Sigmoid colon (tissue), 7 donors: Measurements from ENCODE around the gene HADH. TPM values are rescaled to one million over a fixed set of nuclear protein-coding genes. Genes with fewer than 3 reads are reported as not detected.

Source experiments
- DNase-seq: peaks from one replicate; pipeline ENCODE4 v3.0.0-alpha.2; 2019
- H3K27ac ChIP-seq, 4 donors: fragments of 200-600 bp; sonication (generic); one replicate each; pipeline ENCODE4 v1.5.1; 2016 to 2019; ENCODE audit warnings: mild to moderate bottlenecking in 1 of 4
- H3K27me3 ChIP-seq, 3 donors: fragments of 200-600 bp; sonication (generic); one replicate each; pipeline ENCODE4 v1.5.1; 2019; ENCODE audit warnings: mild to moderate bottlenecking in 1 of 3
- H3K36me3 ChIP-seq, 4 donors: fragments of 200-600 bp; sonication (generic); one replicate each; pipeline ENCODE4 v1.5.1; 2016 to 2019
- H3K4me1 ChIP-seq, 4 donors: fragments of 200-600 bp; sonication (generic); one replicate each; pipeline ENCODE4 v1.5.1; 2017 to 2019
- H3K4me3 ChIP-seq, 4 donors: fragments of 200-600 bp; sonication (generic); one replicate each; pipeline ENCODE4 v1.5.1; 2017 to 2019; ENCODE audit warnings: mild to moderate bottlenecking in 2 of 4, moderate library complexity in 1 of 4
- H3K9me3 ChIP-seq, 4 donors: fragments of 200-600 bp in 3 of 4; sonication (generic) in 3 of 4; one replicate each; pipeline versions ENCODE4 v1.5.1 to v1.6.1; 2013 to 2019
- EP300 ChIP-seq, 4 donors: sonication (generic); formaldehyde crosslinking; IDR thresholded peaks; one replicate each; pipeline ENCODE4 v1.6.1; 2017; ENCODE audit warnings: antibody characterized with exemption in 4 of 4
- POLR2A ChIP-seq, 2 donors: fragments of 450-650 bp; IDR thresholded peaks; one replicate each; pipeline ENCODE4 v1.6.1; 2016; ENCODE audit warnings: antibody characterized with exemption in 2 of 2, mild to moderate bottlenecking in 2 of 2, moderate library complexity in 2 of 2
- POLR2AphosphoS5 ChIP-seq, 4 donors: sonication (generic); formaldehyde crosslinking; IDR thresholded peaks; one replicate each; pipeline ENCODE4 v1.6.1; 2017; ENCODE audit warnings: antibody characterized with exemption in 4 of 4
- WGBS, 2 donors: extraction: QIAGEN DNeasy Blood & Tissue Kit; methylation state at CpG; one replicate each; pipeline ENCODE4 v1.1.7; 2013; 5-methylcytosine and 5-hydroxymethylcytosine counted together
- intact Hi-C: fragments of 100-400 bp; cut with DNase I; formaldehyde crosslinking; loops from one replicate; pipeline ENCODE4 v1.15.1; 2023
- polyA plus RNA-seq, 3 donors: library from polyadenylated mRNA; stranded (reverse); fragments of 200-250 nt; gene quantifications; one replicate each; pipeline ENCODE4 v1.2.3, GENCODE V29; 2013
- total RNA-seq, 4 donors: library from RNA; depleted of rRNA; stranded (reverse); fragments of >200 nt; gene quantifications; one replicate each; pipeline ENCODE4 v1.1.0, GENCODE V29; 2016
- TF ChIP-seq, protein P1 (sequence below), 4 experiments: fragments of 450-650 bp in 3 of 4; fragments of 200-600 bp in 1 of 4; IDR thresholded peaks; one replicate each; pipeline ENCODE4 v1.5.1; 2016 to 2019; ENCODE audit warnings: antibody characterized with exemption in 4 of 4, mild to moderate bottlenecking in 3 of 4, moderate library complexity in 2 of 4
- donor health status: healthy with polysubstance abuse.
- donor health status: Bipolar disorder and iron deficiency.
- donor health status: healthy.

HADH gene
- total and polyA plus RNA-seq, 7 donors, result 46.6 to 229 (median 99.6) TPM

DNA sequence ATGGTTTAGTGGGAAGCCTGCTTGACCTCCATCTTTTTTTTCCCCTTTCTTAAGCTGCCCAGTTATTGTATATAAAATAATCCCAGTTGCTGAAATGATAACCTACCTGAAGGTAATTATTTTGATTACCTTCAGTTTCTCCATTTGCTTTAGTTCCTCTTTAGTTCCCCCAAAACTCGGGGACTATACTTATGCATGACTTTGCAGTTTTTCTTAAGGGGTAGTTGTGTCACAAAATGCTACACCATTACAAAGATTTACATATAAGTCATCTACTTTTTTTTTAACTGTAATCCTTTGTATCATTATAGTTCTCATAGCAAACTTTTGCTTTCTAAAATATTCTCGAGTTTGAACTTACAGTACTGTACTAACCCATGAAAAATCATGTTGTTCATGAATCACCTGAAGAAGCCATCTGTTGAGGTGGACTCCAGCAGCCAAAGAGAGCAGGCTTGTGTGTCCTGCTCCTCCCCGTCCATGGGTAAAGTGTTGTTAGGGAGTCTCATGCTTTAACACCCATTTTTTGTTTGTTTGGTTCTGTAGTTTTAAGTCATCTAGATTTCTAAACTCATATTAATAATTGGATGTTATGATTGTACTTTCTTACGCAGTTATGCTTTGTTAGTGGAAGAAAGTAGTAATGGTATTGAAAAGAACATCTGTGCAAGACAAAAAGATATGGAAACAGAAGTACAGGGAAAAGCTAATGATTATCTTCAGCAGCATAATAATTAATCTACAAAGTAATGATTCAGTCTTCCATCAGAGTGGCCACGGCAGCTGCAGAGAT, 34.6 kb downstream of the HADH start:
- Histone ChIP-seq H3K27ac (no peak overlapping the region), H3K27me3 (no peaks in the 10 kb centered on the region), H3K9me3 (no peaks in the 10 kb centered on the region), H3K4me3 (no peak overlapping the region), H3K36me3 (peaks cover 31 to 94% (median 56%) of the 10 kb centered on the region in 4 donors), H3K4me1 (no peaks in the 10 kb centered on the region)
- TF ChIP-seq POLR2AphosphoS5 (IDR thresholded peaks at IDR 0.05), result no peak
- no peak for TF ChIP-seq EP300 (IDR thresholded peaks at IDR 0.05)
- TF ChIP-seq, protein P1, sequence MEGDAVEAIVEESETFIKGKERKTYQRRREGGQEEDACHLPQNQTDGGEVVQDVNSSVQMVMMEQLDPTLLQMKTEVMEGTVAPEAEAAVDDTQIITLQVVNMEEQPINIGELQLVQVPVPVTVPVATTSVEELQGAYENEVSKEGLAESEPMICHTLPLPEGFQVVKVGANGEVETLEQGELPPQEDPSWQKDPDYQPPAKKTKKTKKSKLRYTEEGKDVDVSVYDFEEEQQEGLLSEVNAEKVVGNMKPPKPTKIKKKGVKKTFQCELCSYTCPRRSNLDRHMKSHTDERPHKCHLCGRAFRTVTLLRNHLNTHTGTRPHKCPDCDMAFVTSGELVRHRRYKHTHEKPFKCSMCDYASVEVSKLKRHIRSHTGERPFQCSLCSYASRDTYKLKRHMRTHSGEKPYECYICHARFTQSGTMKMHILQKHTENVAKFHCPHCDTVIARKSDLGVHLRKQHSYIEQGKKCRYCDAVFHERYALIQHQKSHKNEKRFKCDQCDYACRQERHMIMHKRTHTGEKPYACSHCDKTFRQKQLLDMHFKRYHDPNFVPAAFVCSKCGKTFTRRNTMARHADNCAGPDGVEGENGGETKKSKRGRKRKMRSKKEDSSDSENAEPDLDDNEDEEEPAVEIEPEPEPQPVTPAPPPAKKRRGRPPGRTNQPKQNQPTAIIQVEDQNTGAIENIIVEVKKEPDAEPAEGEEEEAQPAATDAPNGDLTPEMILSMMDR (IDR thresholded peaks at IDR 0.05), result no peak
- TF ChIP-seq POLR2A (IDR thresholded peaks at IDR 0.05), result no peak
- no peak for DNase-seq
- intact Hi-C loops, result no loop called here
- 84% methylated on average over 5 of the region's 5 CpGs for WGBS, 2 donors

DNA sequence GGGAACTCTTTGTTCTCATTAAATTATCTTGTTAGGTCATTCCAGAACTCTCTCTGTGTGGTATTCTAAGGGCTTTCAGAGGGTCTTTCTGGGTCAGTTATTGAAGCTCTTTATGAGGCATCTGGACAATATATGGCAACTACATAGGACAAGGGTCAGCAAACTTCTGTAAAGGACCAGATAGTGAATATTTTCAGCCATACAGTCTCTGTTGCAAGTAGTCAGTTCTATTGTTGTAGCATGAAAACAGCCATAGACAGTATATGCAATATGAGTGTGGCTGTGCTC, 35.1 kb downstream of the HADH start:
- no peak for TF ChIP-seq EP300 (IDR thresholded peaks at IDR 0.05)
- TF ChIP-seq POLR2AphosphoS5 (IDR thresholded peaks at IDR 0.05), result no peak
- TF ChIP-seq, protein P1 (IDR thresholded peaks at IDR 0.05), result no peak
- H3K4me1 ChIP-seq, result no peaks in the 10 kb centered on the region
- H3K27ac ChIP-seq, result no peak overlapping the region
- no peak overlapping the region for H3K4me3 ChIP-seq
- intact Hi-C loops, result no loop called here
- H3K36me3 ChIP-seq, result peaks cover 25 to 94% (median 55%) of the 10 kb centered on the region in 4 donors
- H3K9me3 ChIP-seq, result no peaks in the 10 kb centered on the region
- H3K27me3 ChIP-seq, result no peaks in the 10 kb centered on the region
- no peak for DNase-seq

DNA sequence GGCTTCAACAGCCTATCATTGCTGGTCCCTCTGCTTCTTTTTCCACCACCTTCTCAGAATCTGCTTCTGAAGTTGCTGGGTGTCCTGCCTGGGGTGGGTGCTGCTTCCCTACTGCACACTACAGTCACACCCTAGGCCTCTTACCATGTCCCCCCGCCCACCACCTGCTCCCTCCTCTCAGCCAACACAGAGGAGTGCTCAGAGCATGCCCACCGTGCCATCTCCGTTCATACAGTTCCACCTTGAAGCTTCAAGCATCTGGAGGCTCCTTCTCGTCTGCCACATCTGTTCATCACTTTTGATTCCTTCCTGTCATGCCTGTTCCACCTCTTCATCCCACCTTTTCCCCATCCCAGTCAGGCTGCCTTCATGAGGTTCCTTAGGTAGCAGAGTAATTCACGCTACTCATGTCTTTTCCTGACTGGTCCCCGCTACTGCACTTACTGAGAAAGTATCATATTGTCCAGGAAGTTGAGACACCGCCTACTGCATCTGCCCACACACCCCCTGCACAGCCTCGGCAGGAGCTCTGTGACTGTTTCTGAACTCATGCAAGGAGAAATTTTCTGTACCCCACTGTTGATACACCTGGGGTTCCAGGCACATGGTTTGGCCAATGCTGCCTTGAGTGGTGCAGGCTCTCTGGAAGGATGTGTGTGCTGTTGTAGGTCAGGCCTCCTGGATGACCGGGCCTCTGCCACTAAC, 39.5 kb downstream of the HADH start:
- Histone ChIP-seq H3K36me3 (peaks cover 16 to 93% (median 53%) of the 10 kb centered on the region in 4 donors), H3K4me3 (no peak overlapping the region), H3K27ac (no peak overlapping the region), H3K9me3 (no peaks in the 10 kb centered on the region), H3K4me1 (no peaks in the 10 kb centered on the region), H3K27me3 (no peaks in the 10 kb centered on the region)
- WGBS, 2 donors, result 76 to 90% methylated on average over 9 of the region's 9 CpGs
- no peak for TF ChIP-seq POLR2AphosphoS5 (IDR thresholded peaks at IDR 0.05)
- TF ChIP-seq, protein P1 (IDR thresholded peaks at IDR 0.05), result no peak
- TF ChIP-seq POLR2A (IDR thresholded peaks at IDR 0.05), result no peak
- no peak for TF ChIP-seq EP300 (IDR thresholded peaks at IDR 0.05)
- no peak for DNase-seq
- intact Hi-C loops, result no loop called here

DNA sequence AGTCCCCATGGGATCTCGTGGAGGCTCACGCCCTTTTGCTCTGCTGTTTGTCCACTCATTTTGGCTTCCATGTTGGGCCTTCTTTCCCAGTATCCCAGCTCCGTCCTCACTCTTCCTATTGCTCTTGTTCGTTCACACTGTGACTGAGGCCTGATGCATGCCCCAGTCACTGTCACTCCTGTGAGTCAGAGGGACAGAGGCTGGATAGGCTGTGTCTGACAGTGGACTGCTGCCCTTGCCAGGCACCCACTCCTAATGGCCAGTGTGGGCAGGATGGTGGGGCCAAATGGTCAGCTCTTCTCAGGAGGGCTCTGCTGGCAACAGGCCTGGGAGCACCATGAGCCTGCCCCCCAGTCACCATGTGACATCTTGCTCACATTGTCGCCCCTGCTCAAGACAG, 40.0 kb downstream of the HADH start:
- no peak overlapping the region for H3K27ac ChIP-seq
- peaks cover 16 to 93% (median 54%) of the 10 kb centered on the region in 4 donors for H3K36me3 ChIP-seq
- WGBS, 2 donors, result 88 to 95% methylated on average over 5 of the region's 5 CpGs
- no peak for TF ChIP-seq EP300 (IDR thresholded peaks at IDR 0.05)
- TF ChIP-seq POLR2AphosphoS5 (IDR thresholded peaks at IDR 0.05), result no peak
- TF ChIP-seq POLR2A (IDR thresholded peaks at IDR 0.05), result no peak
- TF ChIP-seq, protein P1 (IDR thresholded peaks at IDR 0.05), result no peak
- no peak for DNase-seq
- no peaks in the 10 kb centered on the region for H3K9me3 ChIP-seq
- intact Hi-C loops, result no loop called here
- no peak overlapping the region for H3K4me3 ChIP-seq
- no peaks in the 10 kb centered on the region for H3K27me3 ChIP-seq
- H3K4me1 ChIP-seq, result no peaks in the 10 kb centered on the region
